GF-D8 (cell line): ENCODE results near the gene CRYZ.
"Not testable (repeated sequence)": the region's sequence is repeated elsewhere in the genome, so short reads cannot be mapped to it uniquely, and the experiment has no call there.

Source experiments
- DNase-seq: peaks from one replicate; lab custom pipeline; 2025; lab: John Stamatoyannopoulos, UW

CRYZ gene

GRCh38 chr1:74679811-74680210 is 53.0 kb downstream of the CRYZ start:
- no peak for DNase-seq

- no peak for DNase-seq
Measured at GRCh38 chr1:74677926-74678325, 54.9 kb downstream of the CRYZ start.

- no peak for DNase-seq
Measured at GRCh38 chr1:74674278-74675048, 58.4 kb downstream of the CRYZ start.

- no peak for DNase-seq
Measured at GRCh38 chr1:74673351-74674111, 59.3 kb downstream of the CRYZ start, which contains the start of gene ERICH3. TSS of gene ERICH3 (minus strand) at chr1:74673792. CDS start at chr1:74673519, 273 bp downstream.

GRCh38 chr1:74670866-74671265 is 62.0 kb downstream of the CRYZ start:
- not testable (repeated sequence) for DNase-seq
